ENCODE results near the gene BANP. TPM values are rescaled to one million over a fixed set of nuclear protein-coding genes. Genes with fewer than 3 reads are reported as not detected.
"Not testable (repeated sequence)": the region's sequence is repeated elsewhere in the genome, so short reads cannot be mapped to it uniquely, and the experiment has no call there.

Gene BANP
- polyA plus RNA-seq, 4 donors = 10.5 to 15.7 (median 11.6) TPM

- DNase-seq; H3K27me3 ChIP-seq (ENCODE audit: control insufficient read depth in 3 of 3, insufficient read depth in 3 of 3, low read length in 3 of 3); H3K4me1 ChIP-seq (ENCODE audit: control insufficient read depth in 3 of 3, insufficient read depth in 2 of 3, low read depth in 1 of 3, low read length in 2 of 3); FAIRE-seq; H3K27ac ChIP-seq (ENCODE audit: low read depth in 1 of 3, low read length in 2 of 3); H3K36me3 ChIP-seq (ENCODE audit: control insufficient read depth in 3 of 3, insufficient read depth in 2 of 3, low read depth in 1 of 3, low read length in 3 of 3); H3K4me3 ChIP-seq (ENCODE audit: low read depth in 1 of 3, low read length in 3 of 3); H3K9me3 ChIP-seq (ENCODE audit: control insufficient read depth in 2 of 2, insufficient read depth in 1 of 2, low read depth in 1 of 2, low read length in 1 of 2): not testable (repeated sequence)
- WGBS, 3 donors = 77 to 82% (median 80%) methylated on average over 20 to 27 of the region's 27 CpGs
These were observed 37.1 kb upstream of the BANP start for GRCh38 chr16:87914021-87914725.

- no peak for DNase-seq
- H3K4me1 ChIP-seq (ENCODE audit: control insufficient read depth in 3 of 3, insufficient read depth in 2 of 3, low read depth in 1 of 3, low read length in 2 of 3) = no peaks in the 10 kb centered on the region
- WGBS, 3 donors = 94 to 96% (median 95%) methylated on average over 22 to 25 of the region's 25 CpGs
These were observed 36.4 kb upstream of the BANP start for GRCh38 chr16:87914812-87915211.

GRCh38 chr16:87917503-87917902 is 33.7 kb upstream of the BANP start:
- Histone ChIP-seq H3K9me3 (ENCODE audit: control insufficient read depth in 2 of 2, insufficient read depth in 1 of 2, low read depth in 1 of 2, low read length in 1 of 2) (no peaks in the 10 kb centered on the region), H3K4me3 (ENCODE audit: low read depth in 1 of 3, low read length in 3 of 3) (no peak overlapping the region), H3K27me3 (ENCODE audit: control insufficient read depth in 3 of 3, insufficient read depth in 3 of 3, low read length in 3 of 3) (peaks cover 0 to 2% (median 0%) of the 10 kb centered on the region in 3 donors), H3K36me3 (ENCODE audit: control insufficient read depth in 3 of 3, insufficient read depth in 2 of 3, low read depth in 1 of 3, low read length in 3 of 3) (no peaks in the 10 kb centered on the region), H3K27ac (ENCODE audit: low read depth in 1 of 3, low read length in 2 of 3) (no peak overlapping the region), H3K4me1 (ENCODE audit: control insufficient read depth in 3 of 3, insufficient read depth in 2 of 3, low read depth in 1 of 3, low read length in 2 of 3) (no peaks in the 10 kb centered on the region)
- WGBS, 3 donors = 79 to 93% (median 85%) methylated on average over 9 of the region's 9 CpGs
- FAIRE-seq = no peak
- no peak for DNase-seq

More at GRCh38 chr16:87914812-87915211, 36.4 kb upstream of the BANP start:
- Histone ChIP-seq H3K36me3 (ENCODE audit: control insufficient read depth in 3 of 3, insufficient read depth in 2 of 3, low read depth in 1 of 3, low read length in 3 of 3) (no peaks in the 10 kb centered on the region), H3K9me3 (ENCODE audit: control insufficient read depth in 2 of 2, insufficient read depth in 1 of 2, low read depth in 1 of 2, low read length in 1 of 2) (no peaks in the 10 kb centered on the region), H3K4me3 (ENCODE audit: low read depth in 1 of 3, low read length in 3 of 3) (no peak overlapping the region), H3K27ac (ENCODE audit: low read depth in 1 of 3, low read length in 2 of 3) (no peak overlapping the region), H3K27me3 (ENCODE audit: control insufficient read depth in 3 of 3, insufficient read depth in 3 of 3, low read length in 3 of 3) (peaks cover 0 to 2% (median 0%) of the 10 kb centered on the region in 3 donors)
- no peak for FAIRE-seq

GRCh38 chr16:87918338-87918737 is 32.9 kb upstream of the BANP start:
- H3K4me1 ChIP-seq (ENCODE audit: control insufficient read depth in 3 of 3, insufficient read depth in 2 of 3, low read depth in 1 of 3, low read length in 2 of 3) = no peaks in the 10 kb centered on the region
- 74 to 86% (median 81%) methylated on average over 13 of the region's 13 CpGs for WGBS, 3 donors
- H3K27me3 ChIP-seq (ENCODE audit: control insufficient read depth in 3 of 3, insufficient read depth in 3 of 3, low read length in 3 of 3) = peaks cover 0 to 2% (median 0%) of the 10 kb centered on the region in 3 donors
- FAIRE-seq (no peak), DNase-seq (no peak)
- H3K9me3 ChIP-seq (ENCODE audit: control insufficient read depth in 2 of 2, insufficient read depth in 1 of 2, low read depth in 1 of 2, low read length in 1 of 2) = no peaks in the 10 kb centered on the region
- no peak overlapping the region for H3K4me3 ChIP-seq (ENCODE audit: low read depth in 1 of 3, low read length in 3 of 3)
- H3K27ac ChIP-seq (ENCODE audit: low read depth in 1 of 3, low read length in 2 of 3) = no peak overlapping the region
- no peaks in the 10 kb centered on the region for H3K36me3 ChIP-seq (ENCODE audit: control insufficient read depth in 3 of 3, insufficient read depth in 2 of 3, low read depth in 1 of 3, low read length in 3 of 3)

GRCh38 chr16:87918866-87919680 is 32.2 kb upstream of the BANP start:
- H3K4me1 ChIP-seq (ENCODE audit: control insufficient read depth in 3 of 3, insufficient read depth in 2 of 3, low read depth in 1 of 3, low read length in 2 of 3) = no peaks in the 10 kb centered on the region
- peaks cover 0 to 2% (median 0%) of the 10 kb centered on the region in 3 donors for H3K27me3 ChIP-seq (ENCODE audit: control insufficient read depth in 3 of 3, insufficient read depth in 3 of 3, low read length in 3 of 3)
- FAIRE-seq = no peak
- no peak for DNase-seq
- no peaks in the 10 kb centered on the region for H3K36me3 ChIP-seq (ENCODE audit: control insufficient read depth in 3 of 3, insufficient read depth in 2 of 3, low read depth in 1 of 3, low read length in 3 of 3)
- H3K4me3 ChIP-seq (ENCODE audit: low read depth in 1 of 3, low read length in 3 of 3) = no peak overlapping the region
- no peak overlapping the region for H3K27ac ChIP-seq (ENCODE audit: low read depth in 1 of 3, low read length in 2 of 3)
- 58 to 66% (median 59%) methylated on average over 33 to 37 of the region's 37 CpGs for WGBS, 3 donors
- no peaks in the 10 kb centered on the region for H3K9me3 ChIP-seq (ENCODE audit: control insufficient read depth in 2 of 2, insufficient read depth in 1 of 2, low read depth in 1 of 2, low read length in 1 of 2)

GRCh38 chr16:87919681-87919994 is 31.6 kb upstream of the BANP start:
- no peaks in the 10 kb centered on the region for H3K36me3 ChIP-seq (ENCODE audit: control insufficient read depth in 3 of 3, insufficient read depth in 2 of 3, low read depth in 1 of 3, low read length in 3 of 3)
- H3K4me1 ChIP-seq (ENCODE audit: control insufficient read depth in 3 of 3, insufficient read depth in 2 of 3, low read depth in 1 of 3, low read length in 2 of 3) = no peaks in the 10 kb centered on the region
- 86 to 91% (median 89%) methylated on average over 10 of the region's 10 CpGs for WGBS, 3 donors
- H3K9me3 ChIP-seq (ENCODE audit: control insufficient read depth in 2 of 2, insufficient read depth in 1 of 2, low read depth in 1 of 2, low read length in 1 of 2) = no peaks in the 10 kb centered on the region
- DNase-seq = no peak
- peaks cover 0 to 2% (median 0%) of the 10 kb centered on the region in 3 donors for H3K27me3 ChIP-seq (ENCODE audit: control insufficient read depth in 3 of 3, insufficient read depth in 3 of 3, low read length in 3 of 3)
- FAIRE-seq = no peak
- no peak overlapping the region for H3K27ac ChIP-seq (ENCODE audit: low read depth in 1 of 3, low read length in 2 of 3)
- no peak overlapping the region for H3K4me3 ChIP-seq (ENCODE audit: low read depth in 1 of 3, low read length in 3 of 3)

- DNase-seq (no peak), FAIRE-seq (no peak)
- Histone ChIP-seq H3K27me3 (ENCODE audit: control insufficient read depth in 3 of 3, insufficient read depth in 3 of 3, low read length in 3 of 3) (peaks cover 0 to 2% (median 0%) of the 10 kb centered on the region in 3 donors), H3K4me3 (ENCODE audit: low read depth in 1 of 3, low read length in 3 of 3) (no peak overlapping the region), H3K27ac (ENCODE audit: low read depth in 1 of 3, low read length in 2 of 3) (no peak overlapping the region), H3K9me3 (ENCODE audit: control insufficient read depth in 2 of 2, insufficient read depth in 1 of 2, low read depth in 1 of 2, low read length in 1 of 2) (no peaks in the 10 kb centered on the region), H3K4me1 (ENCODE audit: control insufficient read depth in 3 of 3, insufficient read depth in 2 of 3, low read depth in 1 of 3, low read length in 2 of 3) (no peaks in the 10 kb centered on the region), H3K36me3 (ENCODE audit: control insufficient read depth in 3 of 3, insufficient read depth in 2 of 3, low read depth in 1 of 3, low read length in 3 of 3) (no peaks in the 10 kb centered on the region)
- 44 to 74% (median 52%) methylated on average over 13 of the region's 13 CpGs for WGBS, 3 donors
These were observed 29.9 kb upstream of the BANP start for GRCh38 chr16:87921236-87921773.

GRCh38 chr16:87922250-87922871 is 28.9 kb upstream of the BANP start:
- no peak overlapping the region for H3K4me3 ChIP-seq (ENCODE audit: low read depth in 1 of 3, low read length in 3 of 3)
- DNase-seq (no peak), FAIRE-seq (no peak)
- H3K27ac ChIP-seq (ENCODE audit: low read depth in 1 of 3, low read length in 2 of 3) = no peak overlapping the region
- no peaks in the 10 kb centered on the region for H3K9me3 ChIP-seq (ENCODE audit: control insufficient read depth in 2 of 2, insufficient read depth in 1 of 2, low read depth in 1 of 2, low read length in 1 of 2)
- H3K36me3 ChIP-seq (ENCODE audit: control insufficient read depth in 3 of 3, insufficient read depth in 2 of 3, low read depth in 1 of 3, low read length in 3 of 3) = no peaks in the 10 kb centered on the region
- no peaks in the 10 kb centered on the region for H3K4me1 ChIP-seq (ENCODE audit: control insufficient read depth in 3 of 3, insufficient read depth in 2 of 3, low read depth in 1 of 3, low read length in 2 of 3)
- 51 to 72% (median 60%) methylated on average over 14 of the region's 14 CpGs for WGBS, 3 donors
- peaks cover 0 to 2% (median 0%) of the 10 kb centered on the region in 3 donors for H3K27me3 ChIP-seq (ENCODE audit: control insufficient read depth in 3 of 3, insufficient read depth in 3 of 3, low read length in 3 of 3)
